ENCODE data around the gene PLXNB3. TPM values are rescaled to one million over a fixed set of nuclear protein-coding genes. Genes with fewer than 3 reads are reported as not detected.

PLXNB3 gene
- total and polyA plus RNA-seq, 2 of the 13 experiments (the other 11 are each of a cell fraction or from before 2014, with no cell fraction given): 3.0 to 6.9 TPM

- H4K20me1 ChIP-seq (ENCODE audit: insufficient read depth, low read length): no peaks in the 10 kb centered on the region
- no peak for DNase-seq (ENCODE audit: low spot score)
- 30% methylated on average over 8 of the region's 9 CpGs for WGBS (ENCODE audit: low lambda C conversion rate)
- H3K4me2 ChIP-seq (ENCODE audit: low read depth, low read length): no peak overlapping the region
- H2AFZ ChIP-seq (ENCODE audit: low read length): no peak overlapping the region
- CTCF ChIA-PET (ENCODE audit: low intra/inter-chr PET ratio, low total read pairs): no interaction called here
- no peak for TF ChIP-seq ZNF710 (CRISPR knock-in tag; IDR thresholded peaks at IDR 0.05; ENCODE audit: borderline replicate concordance)
- TF ChIP-seq ZFY (CRISPR knock-in tag; IDR thresholded peaks at IDR 0.05): no peak
- TF ChIP-seq SETDB1 (CRISPR knock-in tag; IDR thresholded peaks at IDR 0.05; ENCODE audit: borderline replicate concordance): no peak
- no peak for TF ChIP-seq ZNF256 (CRISPR knock-in tag; conservative IDR thresholded peaks at IDR 0.05)
- TF ChIP-seq SP1 (IDR thresholded peaks at IDR 0.05): no peak
- TF ChIP-seq SP1 (CRISPR knock-in tag; IDR thresholded peaks at IDR 0.05): no peak
- no peak for TF ChIP-seq HINFP (CRISPR knock-in tag; IDR thresholded peaks at IDR 0.05; ENCODE audit: low read depth)
- TF ChIP-seq SCMH1 (CRISPR knock-in tag; IDR thresholded peaks at IDR 0.05; ENCODE audit: borderline replicate concordance): no peak
- TF ChIP-seq ZNF713 (CRISPR knock-in tag; IDR thresholded peaks at IDR 0.05): no peak
- no peak for TF ChIP-seq RNF2 (conservative IDR thresholded peaks at IDR 0.05; ENCODE audit: low read depth)
- no peak for TF ChIP-seq ZNF792 (CRISPR knock-in tag; IDR thresholded peaks at IDR 0.05)
- TF ChIP-seq USF2 (IDR thresholded peaks at IDR 0.05; ENCODE audit: low read depth, low read length): no peak
- TF ChIP-seq USF2 (CRISPR knock-in tag; IDR thresholded peaks at IDR 0.05; ENCODE audit: borderline replicate concordance): no peak
- in situ Hi-C loops (cut with HindIII; ENCODE audit: extremely low pct_ligation_motif_present, low pct_unique_long_range_greater_than_20kb): no loop called here
- no TSS peak for BruUV-seq (replicated peaks)
- H3K9ac ChIP-seq (ENCODE audit: insufficient read depth, low read depth, low read length): no peak overlapping the region
- FAIRE-seq: no peak
- H3K79me2 ChIP-seq (ENCODE audit: insufficient read depth, low read length): no peaks in the 10 kb centered on the region
- POLR2A ChIA-PET: no interaction called here
- intact Hi-C loops (cut with micrococcal nuclease; ENCODE audit: unreplicated experiment): no loop called here
- H3K36me3 ChIP-seq (replicated peaks in 1 of 2; ENCODE audit: control insufficient read depth in 1 of 2, insufficient read depth in 2 of 2, low read length in 2 of 2): no peaks in the 10 kb centered on the region
- H3K27me3 ChIP-seq (ENCODE audit: control insufficient read depth in 1 of 2, insufficient read depth in 2 of 2, low read length in 2 of 2): peaks cover 4 to 39% of the 10 kb centered on the region in 2 experiments; a peak in 4 of 5 replicates
- H3K27ac ChIP-seq (ENCODE audit: extremely low read length, insufficient read depth, low read length): no peak overlapping the region
- no peak overlapping the region for H3K4me3 ChIP-seq (replicated peaks in 1 of 3; ENCODE audit: insufficient read depth in 1 of 3, low read depth in 2 of 3, low read length in 3 of 3)
- H3K4me1 ChIP-seq (ENCODE audit: insufficient read depth, low read length): 0 out of 2 replicates have a peak, but pooled peaks cover 6% of the 10 kb centered on the region
- no peak for ATAC-seq
- no peaks in the 10 kb centered on the region for H3K9me3 ChIP-seq (ENCODE audit: low read length)
Observed at GRCh38 chrX:153821066-153821465, 57.0 kb downstream of the PLXNB3 start.

Data from HepG2 (cell line).